ENCODE results near the gene VPREB3. TPM values are rescaled to one million over a fixed set of nuclear protein-coding genes. Genes with fewer than 3 reads are reported as not detected.

VPREB3 gene
- total RNA-seq, 1 experiment from 2014 or later: 642 TPM

- Histone ChIP-seq H3K79me2 (ENCODE audit: low read length) (peaks cover 40% of the 10 kb centered on the region), H3K4me1 (ENCODE audit: low read length) (peaks cover 33% of the 10 kb centered on the region)
Measured at GRCh38 chr22:23786261-23786710, 32.1 kb upstream of the VPREB3 start.

GRCh38 chr22:23784215-23784732 lies 30.0 kb upstream of the VPREB3 start:
- Histone ChIP-seq H3K27me3 (ENCODE audit: low read length) (no peaks in the 10 kb centered on the region), H3K4me2 (ENCODE audit: low read depth, low read length, poor library complexity, severe bottlenecking) (no peak overlapping the region), H3K79me2 (ENCODE audit: low read length) (peaks cover 20% of the 10 kb centered on the region), H3K27ac (ENCODE audit: low read length) (peak overlapping the region; percentile 32; the same call in 1 of the 2 replicates), H3K9ac (ENCODE audit: low read length) (no peak overlapping the region), H4K20me1 (ENCODE audit: insufficient read depth, low read depth, low read length) (peaks cover 12% of the 10 kb centered on the region), H3K36me3 (ENCODE audit: insufficient read depth, low read length) (0 out of 2 replicates have a peak, but pooled peaks cover 15% of the 10 kb centered on the region), H2AFZ (ENCODE audit: low read length) (no peak overlapping the region), H3K4me1 (ENCODE audit: low read length) (peaks cover 23% of the 10 kb centered on the region), H3K9me3 (ENCODE audit: low read length) (no peaks in the 10 kb centered on the region), H3K9me2 (replicated peaks; ENCODE audit: insufficient read depth, low read length) (no peaks in the 10 kb centered on the region), H3K4me3 (ENCODE audit: low read length) (no peak overlapping the region)
- DNase-seq: no peak

More at GRCh38 chr22:23786261-23786710, 32.1 kb upstream of the VPREB3 start:
- Histone ChIP-seq H3K27ac (ENCODE audit: low read length) (peak overlapping the region; percentile 92), H4K20me1 (ENCODE audit: insufficient read depth, low read depth, low read length) (peaks cover 26% of the 10 kb centered on the region), H3K36me3 (ENCODE audit: insufficient read depth, low read length) (peaks cover 16% of the 10 kb centered on the region; the same call in 1 of the 2 replicates), H3K9ac (ENCODE audit: low read length) (peak overlapping the region; percentile 92), H3K4me2 (ENCODE audit: low read depth, low read length, poor library complexity, severe bottlenecking) (peak overlapping the region; percentile 100), H3K9me3 (ENCODE audit: low read length) (no peaks in the 10 kb centered on the region), H2AFZ (ENCODE audit: low read length) (peak overlapping the region; percentile 21; the same call in 1 of the 2 replicates), H3K27me3 (ENCODE audit: low read length) (no peaks in the 10 kb centered on the region), H3K9me2 (replicated peaks; ENCODE audit: insufficient read depth, low read length) (no peaks in the 10 kb centered on the region), H3K4me3 (ENCODE audit: low read length) (peak overlapping the region; percentile 100)
- DNase-seq: no peak

GRCh38 chr22:23783265-23784150 lies 29.3 kb upstream of the VPREB3 start:
- H3K9me2 ChIP-seq (replicated peaks; ENCODE audit: insufficient read depth, low read length): no peaks in the 10 kb centered on the region
- H3K36me3 ChIP-seq (ENCODE audit: insufficient read depth, low read length): 0 out of 2 replicates have a peak, but pooled peaks cover 14% of the 10 kb centered on the region
- no peak for DNase-seq
- no peak overlapping the region for H3K4me2 ChIP-seq (ENCODE audit: low read depth, low read length, poor library complexity, severe bottlenecking)
- H3K27me3 ChIP-seq (ENCODE audit: low read length): no peaks in the 10 kb centered on the region
- no peaks in the 10 kb centered on the region for H3K9me3 ChIP-seq (ENCODE audit: low read length)
- no peak overlapping the region for H2AFZ ChIP-seq (ENCODE audit: low read length)
- H3K4me1 ChIP-seq (ENCODE audit: low read length): peaks cover 16% of the 10 kb centered on the region
- H3K27ac ChIP-seq (ENCODE audit: low read length): no peak overlapping the region
- H3K9ac ChIP-seq (ENCODE audit: low read length): no peak overlapping the region
- H4K20me1 ChIP-seq (ENCODE audit: insufficient read depth, low read depth, low read length): peaks cover 10% of the 10 kb centered on the region
- H3K79me2 ChIP-seq (ENCODE audit: low read length): peaks cover 13% of the 10 kb centered on the region
- no peak overlapping the region for H3K4me3 ChIP-seq (ENCODE audit: low read length)

DNA sequence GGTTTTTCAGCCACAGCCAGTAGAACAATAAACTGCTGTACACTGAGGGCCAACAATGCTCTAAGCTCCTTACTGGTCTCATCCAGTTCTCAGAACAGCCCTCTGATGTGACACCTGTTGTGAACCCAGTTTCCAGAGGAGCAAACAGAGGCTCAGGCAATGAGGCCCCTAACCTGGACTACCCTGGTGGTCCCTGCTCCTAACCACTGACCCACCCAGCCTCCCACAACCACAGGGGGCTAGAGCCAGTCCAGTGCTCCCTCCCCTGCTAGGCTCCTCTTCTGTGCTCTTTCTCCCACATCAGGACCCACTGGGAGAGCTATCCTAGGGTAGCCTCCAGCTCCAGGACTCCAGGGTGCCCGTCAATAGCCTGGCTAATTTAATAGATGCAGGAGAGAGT lies 28.5 kb upstream of the VPREB3 start:
- H4K20me1 ChIP-seq (ENCODE audit: insufficient read depth, low read depth, low read length): peaks cover 3% of the 10 kb centered on the region
- H3K9ac ChIP-seq (ENCODE audit: low read length): no peak overlapping the region
- no peak overlapping the region for H3K4me2 ChIP-seq (ENCODE audit: low read depth, low read length, poor library complexity, severe bottlenecking)
- no peak overlapping the region for H2AFZ ChIP-seq (ENCODE audit: low read length)
- no peaks in the 10 kb centered on the region for H3K27me3 ChIP-seq (ENCODE audit: low read length)
- no peak overlapping the region for H3K4me3 ChIP-seq (ENCODE audit: low read length)
- no peak for DNase-seq
- H3K4me1 ChIP-seq (ENCODE audit: low read length): peaks cover 8% of the 10 kb centered on the region
- H3K9me2 ChIP-seq (replicated peaks; ENCODE audit: insufficient read depth, low read length): no peaks in the 10 kb centered on the region
- H3K9me3 ChIP-seq (ENCODE audit: low read length): no peaks in the 10 kb centered on the region
- peaks cover 5% of the 10 kb centered on the region for H3K79me2 ChIP-seq (ENCODE audit: low read length)
- H3K27ac ChIP-seq (ENCODE audit: low read length): no peak overlapping the region
- 0 out of 2 replicates have a peak, but pooled peaks cover 7% of the 10 kb centered on the region for H3K36me3 ChIP-seq (ENCODE audit: insufficient read depth, low read length)

DNA sequence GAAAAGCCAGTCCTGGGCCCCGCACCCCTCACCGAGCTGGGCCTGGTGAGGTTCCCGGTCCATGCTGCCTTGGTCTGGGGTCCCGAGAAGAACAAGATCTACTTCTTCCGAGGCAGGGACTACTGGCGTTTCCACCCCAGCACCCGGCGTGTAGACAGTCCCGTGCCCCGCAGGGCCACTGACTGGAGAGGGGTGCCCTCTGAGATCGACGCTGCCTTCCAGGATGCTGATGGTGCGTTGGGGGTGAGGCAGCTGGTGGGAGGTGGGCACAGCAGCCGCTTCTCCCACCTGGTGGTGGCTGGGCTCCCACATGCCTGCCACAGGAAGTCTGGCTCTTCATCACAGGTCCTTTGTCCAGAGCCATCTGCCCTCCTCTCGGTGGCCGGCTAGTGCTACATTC lies 28.0 kb upstream of the VPREB3 start:
- no peak for DNase-seq
- no peaks in the 10 kb centered on the region for H3K9me2 ChIP-seq (replicated peaks; ENCODE audit: insufficient read depth, low read length)
- no peaks in the 10 kb centered on the region for H3K9me3 ChIP-seq (ENCODE audit: low read length)
- no peak overlapping the region for H3K27ac ChIP-seq (ENCODE audit: low read length)
- no peak overlapping the region for H3K4me3 ChIP-seq (ENCODE audit: low read length)
- 0 out of 2 replicates have a peak, but pooled peaks cover 7% of the 10 kb centered on the region for H3K36me3 ChIP-seq (ENCODE audit: insufficient read depth, low read length)
- no peak overlapping the region for H3K4me2 ChIP-seq (ENCODE audit: low read depth, low read length, poor library complexity, severe bottlenecking)
- peaks cover under 1% of the 10 kb centered on the region; the same call in 1 of the 2 replicates for H3K79me2 ChIP-seq (ENCODE audit: low read length)
- no peaks in the 10 kb centered on the region for H4K20me1 ChIP-seq (ENCODE audit: insufficient read depth, low read depth, low read length)
- H3K27me3 ChIP-seq (ENCODE audit: low read length): no peaks in the 10 kb centered on the region
- H3K4me1 ChIP-seq (ENCODE audit: low read length): peaks cover 6% of the 10 kb centered on the region
- no peak overlapping the region for H3K9ac ChIP-seq (ENCODE audit: low read length)
- no peak overlapping the region for H2AFZ ChIP-seq (ENCODE audit: low read length)

- no peak overlapping the region for H3K4me2 ChIP-seq (ENCODE audit: low read depth, low read length, poor library complexity, severe bottlenecking)
- no peak overlapping the region for H3K4me3 ChIP-seq (ENCODE audit: low read length)
- no peaks in the 10 kb centered on the region for H3K9me2 ChIP-seq (replicated peaks; ENCODE audit: insufficient read depth, low read length)
Measured at GRCh38 chr22:23781511-23782183, 27.4 kb upstream of the VPREB3 start.

DNA sequence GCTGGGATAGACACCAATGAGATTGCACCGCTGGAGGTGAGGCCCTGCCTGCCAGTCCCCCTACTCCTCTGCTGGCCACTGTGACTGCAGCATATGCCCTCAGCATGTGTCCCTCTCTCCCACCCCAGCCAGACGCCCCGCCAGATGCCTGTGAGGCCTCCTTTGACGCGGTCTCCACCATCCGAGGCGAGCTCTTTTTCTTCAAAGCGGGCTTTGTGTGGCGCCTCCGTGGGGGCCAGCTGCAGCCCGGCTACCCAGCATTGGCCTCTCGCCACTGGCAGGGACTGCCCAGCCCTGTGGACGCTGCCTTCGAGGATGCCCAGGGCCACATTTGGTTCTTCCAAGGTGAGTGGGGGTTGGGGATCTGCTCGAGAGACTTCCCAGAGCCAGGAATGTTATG lies 26.8 kb upstream of the VPREB3 start:
- H3K36me3 ChIP-seq (ENCODE audit: insufficient read depth, low read length): 0 out of 2 replicates have a peak, but pooled peaks cover 7% of the 10 kb centered on the region
- no peak overlapping the region for H2AFZ ChIP-seq (ENCODE audit: low read length)
- H3K27ac ChIP-seq (ENCODE audit: low read length): no peak overlapping the region
- no peak overlapping the region for H3K9ac ChIP-seq (ENCODE audit: low read length)
- no peaks in the 10 kb centered on the region for H3K9me2 ChIP-seq (replicated peaks; ENCODE audit: insufficient read depth, low read length)
- DNase-seq: no peak
- H3K4me1 ChIP-seq (ENCODE audit: low read length): peaks cover under 1% of the 10 kb centered on the region; the same call in 1 of the 2 replicates
- H3K4me2 ChIP-seq (ENCODE audit: low read depth, low read length, poor library complexity, severe bottlenecking): no peak overlapping the region
- no peaks in the 10 kb centered on the region for H3K79me2 ChIP-seq (ENCODE audit: low read length)
- H3K4me3 ChIP-seq (ENCODE audit: low read length): no peak overlapping the region
- no peaks in the 10 kb centered on the region for H4K20me1 ChIP-seq (ENCODE audit: insufficient read depth, low read depth, low read length)
- H3K27me3 ChIP-seq (ENCODE audit: low read length): no peaks in the 10 kb centered on the region
- H3K9me3 ChIP-seq (ENCODE audit: low read length): no peaks in the 10 kb centered on the region

More at GRCh38 chr22:23781511-23782183, 27.4 kb upstream of the VPREB3 start:
- Histone ChIP-seq H3K27ac (ENCODE audit: low read length) (no peak overlapping the region), H4K20me1 (ENCODE audit: insufficient read depth, low read depth, low read length) (no peaks in the 10 kb centered on the region), H3K9me3 (ENCODE audit: low read length) (no peaks in the 10 kb centered on the region), H3K27me3 (ENCODE audit: low read length) (no peaks in the 10 kb centered on the region), H3K36me3 (ENCODE audit: insufficient read depth, low read length) (0 out of 2 replicates have a peak, but pooled peaks cover 7% of the 10 kb centered on the region), H3K79me2 (ENCODE audit: low read length) (no peaks in the 10 kb centered on the region), H3K9ac (ENCODE audit: low read length) (no peak overlapping the region), H3K4me1 (ENCODE audit: low read length) (peaks cover 6% of the 10 kb centered on the region), H2AFZ (ENCODE audit: low read length) (no peak overlapping the region)
- DNase-seq: no peak

All from Karpas-422 (cell line).